GM19468 (cell line): ENCODE measurements around the gene NISCH.

Experiments used
- ATAC-seq: cut with Tn5 transposase; IDR thresholded peaks from one replicate; pipeline ENCODE4 v1.9.1; 2021; ENCODE audit warnings: mild to moderate bottlenecking, moderate library complexity, moderate number of reproducible peaks; ENCODE audit not compliant: unreplicated experiment; ENCODE audit errors: extremely low read depth

Gene NISCH

DNA sequence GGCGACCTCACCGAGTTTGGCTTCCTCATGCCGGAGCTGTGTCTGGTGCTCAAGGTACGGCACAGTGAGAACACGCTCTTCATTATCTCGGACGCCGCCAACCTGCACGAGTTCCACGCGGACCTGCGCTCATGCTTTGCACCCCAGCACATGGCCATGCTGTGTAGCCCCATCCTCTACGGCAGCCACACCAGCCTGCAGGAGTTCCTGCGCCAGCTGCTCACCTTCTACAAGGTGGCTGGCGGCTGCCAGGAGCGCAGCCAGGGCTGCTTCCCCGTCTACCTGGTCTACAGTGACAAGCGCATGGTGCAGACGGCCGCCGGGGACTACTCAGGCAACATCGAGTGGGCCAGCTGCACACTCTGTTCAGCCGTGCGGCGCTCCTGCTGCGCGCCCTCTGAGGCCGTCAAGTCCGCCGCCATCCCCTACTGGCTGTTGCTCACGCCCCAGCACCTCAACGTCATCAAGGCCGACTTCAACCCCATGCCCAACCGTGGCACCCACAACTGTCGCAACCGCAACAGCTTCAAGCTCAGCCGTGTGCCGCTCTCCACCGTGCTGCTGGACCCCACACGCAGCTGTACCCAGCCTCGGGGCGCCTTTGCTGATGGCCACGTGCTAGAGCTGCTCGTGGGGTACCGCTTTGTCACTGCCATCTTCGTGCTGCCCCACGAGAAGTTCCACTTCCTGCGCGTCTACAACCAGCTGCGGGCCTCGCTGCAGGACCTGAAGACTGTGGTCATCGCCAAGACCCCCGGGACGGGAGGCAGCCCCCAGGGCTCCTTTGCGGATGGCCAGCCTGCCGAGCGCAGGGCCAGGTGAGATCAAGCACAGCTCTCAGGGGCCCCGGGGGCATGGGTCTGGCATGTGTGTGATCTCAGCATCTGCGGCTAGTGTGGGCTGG lies 32.6 kb downstream of the NISCH start:
- no peak for ATAC-seq

DNA sequence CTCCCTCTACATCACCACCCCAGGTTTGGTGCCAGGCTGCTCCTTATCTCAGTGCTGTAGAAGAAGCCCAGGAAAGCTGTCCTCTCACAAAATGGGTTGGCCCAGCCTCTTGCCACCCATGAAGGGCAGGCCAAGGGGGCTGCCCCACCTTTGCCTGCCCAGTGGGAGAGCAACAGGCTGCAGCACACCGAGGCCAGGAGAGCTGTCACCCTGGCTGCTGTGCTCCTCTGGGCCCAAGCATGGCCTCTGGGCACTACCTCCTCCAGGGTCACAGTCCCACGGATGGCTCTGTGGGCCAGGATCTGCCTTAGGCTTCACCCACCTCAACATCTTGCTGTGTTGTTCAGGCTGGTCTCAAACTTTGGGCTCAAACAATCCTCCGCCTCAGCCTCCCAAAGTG lies 33.3 kb downstream of the NISCH start:
- no peak for ATAC-seq

DNA sequence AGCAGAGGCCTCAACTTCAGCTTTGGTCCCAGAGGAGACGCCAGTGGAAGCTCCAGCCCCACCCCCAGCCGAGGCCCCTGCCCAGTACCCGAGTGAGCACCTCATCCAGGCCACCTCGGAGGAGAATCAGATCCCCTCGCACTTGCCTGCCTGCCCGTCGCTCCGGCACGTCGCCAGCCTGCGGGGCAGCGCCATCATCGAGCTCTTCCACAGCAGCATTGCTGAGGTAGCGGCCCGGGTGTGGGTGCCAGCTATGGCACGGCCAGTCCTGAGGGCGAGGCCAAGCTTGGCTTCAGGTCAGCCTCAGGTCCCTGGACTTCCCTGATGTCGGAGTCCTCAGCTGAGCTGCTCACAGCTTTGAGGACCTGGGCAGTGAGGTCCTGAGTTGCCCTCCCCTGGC lies 34.0 kb downstream of the NISCH start:
- ATAC-seq, result no peak

DNA sequence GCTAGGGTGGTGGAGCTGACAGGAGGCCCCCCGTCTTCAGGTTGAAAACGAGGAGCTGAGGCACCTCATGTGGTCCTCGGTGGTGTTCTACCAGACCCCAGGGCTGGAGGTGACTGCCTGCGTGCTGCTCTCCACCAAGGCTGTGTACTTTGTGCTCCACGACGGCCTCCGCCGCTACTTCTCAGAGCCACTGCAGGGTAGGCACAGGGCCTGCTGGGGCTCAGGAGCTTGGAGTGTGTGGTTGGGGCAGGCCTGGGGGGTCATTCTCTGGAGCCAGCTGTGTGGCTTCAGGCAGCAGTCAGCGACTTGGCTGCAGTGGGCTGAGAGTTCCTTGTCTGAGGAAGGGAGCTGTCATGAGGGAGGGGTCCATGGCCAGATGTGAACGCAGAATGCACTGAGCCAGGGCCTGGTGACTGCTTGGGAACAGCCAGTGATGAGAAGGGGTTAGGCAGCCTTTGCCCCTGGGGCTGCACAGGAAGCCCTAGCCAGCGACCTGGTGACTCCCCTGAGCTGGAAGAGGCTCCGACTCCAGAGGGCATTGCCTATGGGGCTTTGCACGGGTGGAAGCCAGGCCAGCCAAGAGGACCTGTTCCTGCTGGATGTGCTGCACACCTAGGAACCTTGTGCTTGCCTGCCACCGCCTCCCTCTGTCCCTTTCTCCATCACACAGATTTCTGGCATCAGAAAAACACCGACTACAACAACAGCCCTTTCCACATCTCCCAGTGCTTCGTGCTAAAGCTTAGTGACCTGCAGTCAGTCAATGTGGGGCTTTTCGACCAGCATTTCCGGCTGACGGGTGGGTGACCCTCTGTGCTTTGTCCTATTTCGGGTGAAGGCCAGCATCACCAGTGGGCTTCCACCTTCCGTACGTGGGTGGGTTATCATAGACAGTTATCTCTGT lies 34.9 kb downstream of the NISCH start:
- ATAC-seq, result no peak

DNA sequence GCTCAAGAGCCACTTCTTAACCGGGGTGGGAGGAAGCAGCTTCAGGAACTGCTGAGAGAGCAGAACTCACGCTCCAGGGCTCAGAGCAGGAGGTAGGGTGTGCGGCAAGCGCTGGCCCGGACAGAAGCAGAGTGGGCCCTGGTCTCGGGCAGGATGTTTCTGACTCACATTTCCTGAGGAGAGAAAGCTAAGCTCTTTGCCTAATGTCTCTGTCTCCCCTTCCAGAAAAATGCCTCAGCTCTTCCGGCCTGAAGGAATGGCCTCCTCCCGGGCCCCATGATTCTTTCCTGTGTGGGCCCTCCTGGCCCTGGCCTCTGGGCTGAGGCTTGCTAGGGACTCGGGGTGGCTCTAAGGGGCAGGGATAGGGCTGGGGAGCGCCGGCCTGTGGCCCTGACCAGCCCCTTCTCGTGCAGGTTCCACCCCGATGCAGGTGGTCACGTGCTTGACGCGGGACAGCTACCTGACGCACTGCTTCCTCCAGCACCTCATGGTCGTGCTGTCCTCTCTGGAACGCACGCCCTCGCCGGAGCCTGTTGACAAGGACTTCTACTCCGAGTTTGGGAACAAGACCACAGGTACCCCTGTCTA lies 35.6 kb downstream of the NISCH start:
- no peak for ATAC-seq

DNA sequence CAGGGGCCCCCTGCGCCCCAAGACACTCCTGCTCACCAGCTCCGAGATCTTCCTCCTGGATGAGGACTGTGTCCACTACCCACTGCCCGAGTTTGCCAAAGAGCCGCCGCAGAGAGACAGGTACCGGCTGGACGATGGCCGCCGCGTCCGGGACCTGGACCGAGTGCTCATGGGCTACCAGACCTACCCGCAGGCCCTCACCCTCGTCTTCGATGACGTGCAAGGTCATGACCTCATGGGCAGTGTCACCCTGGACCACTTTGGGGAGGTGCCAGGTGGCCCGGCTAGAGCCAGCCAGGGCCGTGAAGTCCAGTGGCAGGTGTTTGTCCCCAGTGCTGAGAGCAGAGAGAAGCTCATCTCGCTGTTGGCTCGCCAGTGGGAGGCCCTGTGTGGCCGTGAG lies 36.7 kb downstream of the NISCH start:
- no peak for ATAC-seq

DNA sequence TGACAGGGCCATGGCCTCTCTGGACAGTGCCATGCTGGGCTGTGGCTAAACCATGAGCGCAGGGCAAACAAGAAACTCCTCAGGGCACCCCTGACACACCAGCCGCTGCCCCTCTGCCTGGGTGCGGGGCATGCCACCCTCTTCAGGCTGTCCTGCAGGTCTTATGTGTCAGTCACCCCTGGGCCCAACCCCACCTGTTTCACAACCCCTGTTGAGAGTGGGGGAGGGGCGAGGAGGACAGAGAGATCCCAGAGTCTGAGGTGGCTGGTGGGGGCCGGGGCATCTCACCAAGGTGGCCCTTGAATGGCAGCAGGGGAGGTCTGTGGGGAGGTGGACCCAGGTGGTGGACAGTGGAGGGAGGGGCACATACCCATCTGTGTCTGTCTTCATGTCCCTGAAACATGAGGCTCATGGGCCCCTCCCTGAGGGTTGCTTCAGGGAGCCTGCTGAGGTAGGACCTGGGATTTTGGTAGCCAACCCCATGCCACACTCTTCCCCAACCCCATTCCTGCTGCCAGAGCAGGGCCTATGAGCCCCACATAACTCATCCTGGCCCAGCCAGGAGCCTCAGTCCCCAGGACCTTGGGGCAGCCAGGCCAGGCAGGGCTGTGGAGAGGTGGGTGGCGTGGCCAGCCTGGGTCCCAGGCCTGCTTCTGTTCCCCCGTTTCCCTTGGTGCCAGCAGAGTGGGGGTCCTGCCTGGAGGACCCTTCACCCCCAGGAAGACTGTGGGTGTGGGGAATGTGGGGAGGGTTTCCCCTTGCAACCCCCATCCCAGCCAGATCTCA lies 38.0 kb downstream of the NISCH start:
- ATAC-seq, result no peak

DNA sequence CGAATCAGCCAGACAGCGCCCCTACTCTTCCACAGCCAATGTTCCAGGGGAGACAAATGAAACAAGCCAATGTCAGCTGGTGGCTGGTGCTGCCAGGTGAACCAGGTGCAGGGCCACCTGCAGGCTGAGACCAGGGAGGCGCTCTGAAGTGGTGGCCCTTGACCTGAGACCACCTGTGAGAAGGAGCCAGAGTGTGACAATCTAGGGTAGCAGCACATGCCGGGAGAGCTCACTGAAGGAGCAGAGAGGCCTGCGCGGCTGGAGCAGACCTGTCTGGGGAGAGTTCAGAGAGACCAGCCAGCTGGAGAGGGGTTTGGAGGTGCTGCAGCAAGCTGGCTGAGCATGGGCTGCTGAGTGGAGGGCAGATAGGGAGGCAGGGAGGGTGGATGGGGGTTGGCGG lies 39.0 kb downstream of the NISCH start:
- no peak for ATAC-seq

DNA sequence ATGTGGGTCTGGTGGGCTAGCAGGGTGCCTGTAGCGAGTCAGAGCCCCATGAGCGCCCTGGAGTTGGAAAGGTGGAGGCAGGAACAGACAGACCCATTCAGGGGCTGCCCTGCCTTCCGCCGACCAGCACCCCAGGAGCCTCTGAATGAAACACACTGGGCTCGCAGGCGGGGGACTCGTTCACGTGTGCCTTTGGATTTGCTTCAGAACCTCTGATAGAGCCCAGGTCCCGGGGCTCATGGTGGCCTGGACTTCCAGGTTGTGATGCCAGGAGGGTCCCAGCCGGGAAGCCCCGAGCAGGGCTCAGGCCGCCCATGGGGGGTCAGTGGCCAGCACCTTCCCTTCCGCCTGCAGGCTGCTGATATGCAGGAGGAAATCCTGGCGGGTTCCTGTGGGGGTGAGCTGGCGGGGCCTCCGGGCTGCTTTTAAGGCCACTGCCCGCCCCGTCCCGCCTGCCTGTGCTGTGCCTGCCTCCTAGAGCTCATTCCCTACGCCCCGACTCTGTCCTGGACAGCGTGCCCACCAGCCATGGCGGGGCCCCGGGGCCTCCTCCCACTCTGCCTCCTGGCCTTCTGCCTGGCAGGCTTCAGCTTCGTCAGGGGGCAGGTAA lies 39.6 kb downstream of the NISCH start, which contains the start of gene STAB1:
STAB1 (plus strand) TSS at position 453 of the 610 bp plus-strand sequence; CDS start at position 529, 76 bp downstream.
- ATAC-seq, result no peak

DNA sequence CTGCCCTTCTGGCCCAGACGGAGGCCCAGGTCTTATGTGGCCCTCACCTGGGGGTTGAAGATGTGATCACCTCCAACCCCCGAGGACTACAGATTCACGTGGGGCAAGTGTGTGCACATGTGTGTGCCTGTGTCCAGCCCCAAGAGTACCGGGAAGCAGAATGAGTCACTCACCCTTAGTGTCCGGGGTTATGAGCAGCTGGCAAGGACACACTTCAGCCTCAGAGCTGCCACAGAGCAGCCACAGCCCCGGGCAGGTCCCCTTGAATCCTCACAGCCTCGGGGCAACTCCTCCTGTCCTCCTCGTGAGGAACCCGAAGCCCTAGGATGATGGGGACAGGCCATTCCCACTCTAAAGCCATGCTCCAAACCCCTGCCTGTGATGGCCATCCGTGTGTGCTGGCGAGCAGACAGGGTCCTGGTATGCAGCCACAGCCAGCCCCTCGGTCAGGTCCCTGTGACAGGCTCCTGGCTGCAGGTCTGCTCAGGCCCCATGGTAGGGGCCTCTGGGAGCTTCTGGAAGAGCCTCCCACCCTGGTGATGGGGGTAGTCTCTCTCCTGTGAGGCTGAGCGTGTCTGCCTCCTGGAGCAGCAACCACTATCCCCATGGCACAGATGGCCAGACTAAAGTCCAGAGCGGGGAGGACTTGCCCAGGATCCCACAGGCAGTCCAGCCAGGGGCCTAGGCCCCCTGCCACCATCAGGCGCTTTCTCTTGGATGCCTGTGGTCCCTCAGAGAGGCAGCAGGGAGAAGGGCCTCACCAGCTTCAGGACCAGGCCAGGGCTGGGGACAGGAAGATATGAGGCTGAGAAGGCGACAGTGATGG lies 40.6 kb downstream of the NISCH start:
- ATAC-seq, result no peak

DNA sequence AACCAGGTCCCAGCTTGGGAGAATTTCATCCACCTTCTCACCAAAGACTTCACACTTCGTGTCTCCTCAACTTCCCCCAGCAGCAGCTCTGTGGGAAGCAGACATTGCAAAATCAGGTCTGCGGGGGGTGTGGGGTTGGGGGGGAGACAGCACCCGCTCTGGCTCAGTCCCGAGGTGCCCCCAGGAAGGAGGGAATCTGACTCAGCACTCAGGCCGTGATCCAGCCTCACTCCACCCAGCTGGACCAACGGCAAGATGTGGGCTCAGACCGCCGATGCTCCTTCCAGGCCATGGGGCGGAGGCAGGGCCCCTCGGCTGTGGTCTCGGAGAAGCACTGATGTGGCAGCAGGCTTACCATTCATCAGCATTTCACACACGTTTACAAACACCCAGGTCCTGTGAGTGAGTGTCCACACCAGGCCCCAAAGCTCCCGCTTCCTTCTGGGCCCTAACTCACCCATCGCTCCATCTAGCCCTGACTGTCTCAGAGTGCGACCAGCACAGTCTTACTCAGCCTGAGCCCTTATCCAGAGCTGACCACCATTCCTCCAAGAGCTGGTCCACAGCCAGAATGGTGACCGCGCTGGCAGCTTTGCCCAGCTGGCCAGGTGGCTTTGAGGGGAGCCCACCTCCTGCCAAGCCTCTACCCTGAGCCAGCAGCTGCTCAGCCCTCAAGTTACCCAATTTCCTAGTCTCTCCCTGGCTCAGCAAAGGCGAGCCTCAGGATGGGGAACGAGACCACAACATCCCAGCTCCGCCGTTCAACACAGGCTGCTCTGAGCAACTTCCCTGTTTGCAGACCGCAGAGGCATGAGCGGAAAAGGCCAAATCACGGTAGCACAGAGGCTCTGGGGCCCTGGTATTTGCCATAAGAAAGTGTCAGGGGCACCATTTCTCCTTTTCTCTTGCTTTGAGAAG lies 43.0 kb downstream of the NISCH start:
- ATAC-seq, result no peak

DNA sequence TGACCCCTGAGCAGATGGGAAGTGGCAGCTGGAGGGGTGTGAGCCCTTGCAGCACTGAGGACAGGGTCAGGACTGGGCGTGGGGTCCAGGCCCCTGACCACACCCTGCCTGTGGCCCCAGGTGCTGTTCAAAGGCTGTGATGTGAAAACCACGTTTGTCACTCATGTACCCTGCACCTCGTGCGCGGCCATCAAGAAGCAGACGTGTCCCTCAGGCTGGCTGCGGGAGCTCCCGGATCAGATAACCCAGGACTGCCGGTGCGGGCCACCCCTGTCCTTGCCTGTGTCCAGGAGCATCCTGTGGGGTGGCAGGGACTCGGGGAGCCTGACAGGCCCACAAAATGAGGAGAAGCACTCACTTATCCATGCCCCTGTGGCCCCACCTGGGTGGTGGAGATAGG lies 45.6 kb downstream of the NISCH start:
- no peak for ATAC-seq

DNA sequence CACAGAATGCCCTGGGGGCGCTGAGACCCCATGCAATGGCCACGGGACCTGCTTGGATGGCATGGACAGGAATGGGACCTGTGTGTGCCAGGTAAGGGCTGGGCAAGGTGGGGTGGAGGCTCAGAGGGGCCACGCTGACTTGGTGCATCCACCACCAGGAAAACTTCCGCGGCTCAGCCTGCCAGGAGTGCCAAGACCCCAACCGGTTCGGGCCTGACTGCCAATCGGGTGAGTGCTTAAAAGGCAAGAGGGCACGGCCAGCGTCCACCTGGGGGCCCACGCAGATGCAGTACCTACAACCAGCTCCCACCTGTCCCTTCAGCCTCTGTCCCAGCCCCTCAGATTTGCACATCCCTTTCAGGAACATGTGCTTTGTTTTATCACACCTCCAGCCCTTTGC lies 46.6 kb downstream of the NISCH start:
- ATAC-seq, result no peak

DNA sequence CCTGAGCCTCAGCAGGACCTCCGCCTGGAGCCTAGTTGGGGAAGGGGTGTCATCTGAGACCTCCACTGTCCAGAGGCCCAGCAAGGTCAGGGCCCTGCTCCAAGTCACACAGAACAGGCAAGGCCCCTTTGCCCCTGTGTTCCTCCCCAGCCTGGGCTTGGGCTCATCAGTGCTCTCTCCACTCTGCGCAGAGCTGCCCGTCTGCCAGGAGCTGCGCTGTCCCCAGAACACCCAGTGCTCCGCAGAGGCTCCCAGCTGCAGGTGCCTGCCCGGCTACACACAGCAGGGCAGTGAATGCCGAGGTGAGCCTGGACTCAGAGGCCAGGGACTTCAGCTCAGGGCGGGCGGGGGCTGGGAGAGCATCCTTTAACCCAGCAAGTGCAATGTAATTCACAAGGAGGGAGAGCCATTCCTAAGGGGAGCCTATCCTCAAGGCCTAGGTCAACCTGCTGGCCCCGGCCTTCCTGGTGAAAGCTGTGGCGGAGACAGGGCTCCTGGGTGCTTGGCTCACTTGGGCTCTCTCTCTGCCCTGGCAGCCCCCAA lies 47.5 kb downstream of the NISCH start:
- no peak for ATAC-seq

DNA sequence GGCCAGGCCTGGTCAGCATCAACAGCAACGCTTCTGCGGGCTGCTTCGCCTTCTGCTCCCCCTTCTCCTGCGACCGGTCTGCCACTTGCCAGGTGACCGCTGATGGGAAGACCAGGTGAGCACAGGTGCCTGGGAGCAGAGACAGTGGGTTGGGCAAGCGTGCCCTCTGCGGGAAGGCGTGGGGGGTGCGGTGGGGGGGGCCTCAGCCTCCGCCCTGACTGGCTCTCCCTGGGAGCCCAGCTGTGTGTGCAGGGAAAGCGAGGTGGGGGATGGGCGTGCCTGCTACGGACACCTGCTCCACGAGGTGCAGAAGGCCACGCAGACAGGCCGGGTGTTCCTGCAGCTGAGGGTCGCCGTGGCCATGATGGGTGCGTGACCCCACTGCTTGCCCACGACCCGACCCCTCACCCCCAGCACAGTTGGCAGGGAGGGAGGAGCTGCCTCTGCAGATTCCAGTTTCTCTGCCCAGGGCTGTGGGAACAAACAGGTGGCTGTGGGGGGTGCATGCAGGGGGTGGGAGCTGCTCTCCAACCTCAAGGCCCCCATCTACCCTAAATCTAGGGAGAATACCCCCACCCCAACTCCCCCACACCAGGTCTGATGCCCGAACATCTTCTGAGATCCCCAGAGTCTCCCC lies 48.5 kb downstream of the NISCH start:
- no peak for ATAC-seq

DNA sequence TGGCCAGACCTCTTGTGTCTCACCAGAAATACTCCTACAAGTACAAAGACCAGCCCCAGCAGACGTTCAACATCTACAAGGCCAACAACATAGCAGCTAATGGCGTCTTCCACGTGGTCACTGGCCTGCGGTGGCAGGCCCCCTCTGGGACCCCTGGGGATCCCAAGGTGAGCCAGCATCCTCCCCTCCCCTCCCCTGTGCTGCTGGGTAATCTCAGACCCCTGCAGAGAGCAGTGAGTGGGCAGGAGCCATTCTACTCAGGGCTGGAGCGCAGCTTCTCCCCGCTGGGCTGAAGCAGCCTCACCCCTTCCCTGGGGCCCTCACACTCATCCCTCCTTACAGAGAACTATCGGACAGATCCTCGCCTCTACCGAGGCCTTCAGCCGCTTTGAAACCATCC lies 49.6 kb downstream of the NISCH start:
- no peak for ATAC-seq
